Activated CD4-positive, alpha-beta T cell treated with anti-CD3 and anti-CD28 coated beads, Interleukin-10, Interleukin-2, amounts not matched to agents 100 ng/mL and 50 ng/mL, durations not matched to agents 16 hours and 8 hours (primary cell): ENCODE measurements around the gene ZNF630.
"Not testable (repeated sequence)": the region's sequence is repeated elsewhere in the genome, so short reads cannot be mapped to it uniquely, and the experiment has no call there.

ENCODE experiments used
- DNase-seq: peaks from one replicate; pipeline ENCODE4 v3.0.0-alpha.2; 2020

The ZNF630 gene

GRCh38 chrX:48028091-48028490 is 43.3 kb downstream of the ZNF630 start:
- no peak for DNase-seq

GRCh38 chrX:48027545-48027944 is 43.9 kb downstream of the ZNF630 start:
- DNase-seq: not testable (repeated sequence)

- peak; percentile 60 for DNase-seq
Observed at GRCh38 chrX:48025561-48025960, 45.9 kb downstream of the ZNF630 start.

GRCh38 chrX:48022738-48023137 is 48.7 kb downstream of the ZNF630 start:
- no peak for DNase-seq

- no peak for DNase-seq
Observed at GRCh38 chrX:48022100-48022499, 49.3 kb downstream of the ZNF630 start.

- peak; percentile 42 for DNase-seq
Observed at GRCh38 chrX:48021026-48021900, 50.2 kb downstream of the ZNF630 start.

GRCh38 chrX:48020472-48020871 is 51.0 kb downstream of the ZNF630 start:
- DNase-seq: peak; percentile 34

- DNase-seq: not testable (repeated sequence)
Observed at GRCh38 chrX:48019892-48020291, 51.5 kb downstream of the ZNF630 start.

- not testable (repeated sequence) for DNase-seq
Observed at GRCh38 chrX:48016583-48017310, 54.7 kb downstream of the ZNF630 start.

GRCh38 chrX:48009445-48009960 is 61.9 kb downstream of the ZNF630 start:
- DNase-seq: not testable (repeated sequence)
